ENCODE results near the gene PPP6R3.
"Not testable (repeated sequence)": the region's sequence is repeated elsewhere in the genome, so short reads cannot be mapped to it uniquely, and the experiment has no call there.

Gene PPP6R3

DNA sequence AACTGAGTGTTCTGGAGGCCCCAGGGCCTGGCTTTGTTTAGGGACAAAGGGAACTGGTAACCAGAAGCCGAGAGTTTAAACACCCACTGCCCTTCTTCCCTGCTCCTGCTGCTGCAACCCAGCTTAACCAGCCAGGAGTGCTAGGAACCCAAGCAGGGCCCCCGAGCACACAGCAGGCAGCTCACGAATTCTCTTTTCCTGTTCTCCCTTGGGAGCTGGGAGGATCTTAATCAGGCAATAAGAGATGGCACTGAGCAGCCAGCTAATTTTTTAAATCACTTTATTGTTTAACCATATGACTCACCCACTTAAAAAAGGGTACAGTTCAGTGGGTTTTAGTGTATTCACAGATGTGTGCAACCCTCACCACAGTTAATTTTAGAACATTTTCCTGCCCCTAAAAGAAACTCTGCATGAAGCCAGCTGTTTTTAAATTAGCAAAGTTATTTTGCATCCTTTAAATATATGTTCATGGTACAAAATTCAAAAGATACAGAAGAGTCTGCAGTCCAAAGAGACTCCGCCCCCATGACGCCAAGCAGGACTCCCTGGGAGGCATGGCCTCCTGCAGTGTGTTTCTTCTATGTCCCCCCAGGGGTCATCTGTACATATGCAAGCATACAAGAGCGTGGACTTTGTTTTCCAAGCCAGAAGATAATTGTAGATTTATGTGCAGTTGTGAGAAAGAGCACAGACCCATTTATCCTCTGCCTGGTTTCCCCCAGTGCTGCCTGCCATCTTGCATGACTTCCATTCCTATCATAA, 18.9 kb upstream of the PPP6R3 start:
- no peak for DNase-seq

DNA sequence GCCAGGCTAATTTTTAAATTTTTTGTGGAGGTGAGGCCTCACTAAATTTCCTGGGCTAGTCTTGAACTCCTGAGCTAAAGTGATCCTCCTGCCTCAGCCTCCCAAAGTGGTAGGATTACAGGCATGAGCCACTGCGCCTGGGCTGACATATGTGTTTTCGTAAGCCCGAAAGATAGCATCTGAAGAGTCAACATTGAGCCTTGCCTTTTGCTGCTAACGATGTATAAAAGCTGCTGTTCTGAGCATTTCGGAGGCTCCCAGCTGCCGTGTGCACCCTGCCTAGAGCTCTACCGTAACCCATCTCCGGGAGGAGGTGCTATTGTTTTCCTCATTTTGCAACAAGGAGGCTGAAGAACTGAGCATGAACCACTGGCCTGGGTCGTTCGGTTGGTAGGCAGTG, 18.1 kb upstream of the PPP6R3 start:
- DNase-seq, result no peak
- no peak for TF ChIP-seq GATA1 (IDR thresholded peaks at IDR 0.05; ENCODE audit: low read depth, low read length)

More for the DNA sequence above, 18.9 kb upstream of the PPP6R3 start:
- TF ChIP-seq POLR2A (IDR thresholded peaks at IDR 0.05; ENCODE audit: low read length), result no peak
- no peak for TF ChIP-seq GATA1 (IDR thresholded peaks at IDR 0.05; ENCODE audit: low read depth, low read length)

DNA sequence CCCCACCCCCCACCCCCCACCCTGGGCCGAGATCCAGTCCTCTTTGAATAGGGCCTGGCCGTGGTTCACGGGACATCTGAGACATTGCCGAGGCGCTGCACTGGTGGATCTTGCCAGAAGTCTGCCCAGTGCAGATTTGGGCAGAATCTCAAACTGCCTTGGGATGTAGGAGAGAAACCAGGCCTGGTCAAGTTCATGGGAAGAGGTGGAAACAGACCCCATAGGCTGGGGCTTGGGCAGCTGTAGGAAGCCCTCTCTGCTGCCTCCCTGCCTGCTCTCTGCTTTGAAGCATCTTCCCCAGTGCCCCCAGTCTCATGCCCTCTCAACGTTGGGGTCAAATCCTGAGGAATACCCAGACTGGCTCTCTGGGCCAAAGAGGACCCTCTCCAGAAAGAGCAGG, 16.0 kb upstream of the PPP6R3 start:
- no peak for DNase-seq

DNA sequence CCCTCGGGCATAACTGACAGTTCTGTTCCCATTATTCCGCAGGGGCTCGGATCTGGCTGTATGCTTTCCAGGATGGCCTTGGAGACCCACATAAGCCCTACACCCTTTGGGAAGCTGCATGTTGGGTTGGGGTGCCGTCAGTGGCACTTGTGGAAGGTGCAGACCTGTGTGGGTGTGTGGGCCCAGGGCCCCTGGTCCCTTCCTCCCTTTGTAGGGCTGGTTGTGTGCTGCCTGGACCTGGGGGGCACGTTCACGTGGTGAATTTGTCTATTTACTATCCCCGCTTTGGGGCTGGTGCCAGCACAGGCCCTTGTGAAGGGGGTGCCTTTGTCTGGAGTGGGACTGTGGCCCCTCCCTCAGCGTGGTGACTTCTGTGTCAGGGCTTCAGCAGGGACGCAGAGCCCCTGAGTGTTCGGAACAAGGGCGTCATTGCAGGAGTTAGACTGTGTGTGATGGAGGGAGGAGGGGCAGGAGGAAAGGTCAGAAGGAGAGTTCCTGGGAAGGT, 15.0 kb upstream of the PPP6R3 start:
- TF ChIP-seq POLR2A (IDR thresholded peaks at IDR 0.05; ENCODE audit: low read length) (no peak), GATA1 (IDR thresholded peaks at IDR 0.05; ENCODE audit: low read depth, low read length) (no peak)

More for the DNA sequence above, 16.0 kb upstream of the PPP6R3 start:
- no peak for TF ChIP-seq GATA1 (IDR thresholded peaks at IDR 0.05; ENCODE audit: low read depth, low read length)
- TF ChIP-seq POLR2A (IDR thresholded peaks at IDR 0.05; ENCODE audit: low read length), result no peak

DNA sequence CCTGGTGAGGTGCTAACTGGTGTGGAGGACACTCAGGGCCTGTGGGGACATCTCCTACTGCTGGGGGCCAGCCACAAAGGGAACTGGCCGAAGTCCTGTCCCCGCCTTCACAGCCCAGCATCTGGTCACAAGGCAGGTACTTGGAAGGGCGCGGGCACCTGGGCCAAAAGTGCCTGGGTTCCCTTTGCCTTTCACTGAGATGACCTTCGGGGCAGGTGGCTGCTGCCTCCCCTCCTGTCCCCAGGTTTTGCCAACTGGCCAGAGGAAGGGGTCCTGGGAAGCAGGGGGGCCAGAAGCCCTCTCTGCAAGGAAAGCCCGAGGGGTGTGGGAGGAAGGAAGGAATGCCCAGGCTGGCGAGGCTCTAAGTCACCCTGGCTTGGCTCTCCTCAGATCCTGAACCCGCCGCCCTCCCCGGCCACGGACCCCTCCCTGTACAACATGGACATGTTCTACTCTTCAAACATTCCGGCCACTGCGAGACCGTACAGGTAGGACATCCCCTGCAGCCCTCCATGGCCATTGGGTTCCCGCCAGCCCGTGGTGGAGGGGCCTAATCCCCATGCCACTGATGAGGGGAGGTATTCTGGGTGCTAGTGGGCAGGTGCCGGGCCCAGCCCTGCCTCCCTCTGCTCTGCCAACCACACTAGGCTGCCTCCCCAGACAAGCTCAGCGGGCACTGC, 14.4 kb upstream of the PPP6R3 start:
- TF ChIP-seq POLR2A (IDR thresholded peaks at IDR 0.05; ENCODE audit: low read length) (no peak), GATA1 (IDR thresholded peaks at IDR 0.05; ENCODE audit: low read depth, low read length) (no peak)
- no peak for DNase-seq

More for the DNA sequence above, 15.0 kb upstream of the PPP6R3 start:
- DNase-seq, result no peak

DNA sequence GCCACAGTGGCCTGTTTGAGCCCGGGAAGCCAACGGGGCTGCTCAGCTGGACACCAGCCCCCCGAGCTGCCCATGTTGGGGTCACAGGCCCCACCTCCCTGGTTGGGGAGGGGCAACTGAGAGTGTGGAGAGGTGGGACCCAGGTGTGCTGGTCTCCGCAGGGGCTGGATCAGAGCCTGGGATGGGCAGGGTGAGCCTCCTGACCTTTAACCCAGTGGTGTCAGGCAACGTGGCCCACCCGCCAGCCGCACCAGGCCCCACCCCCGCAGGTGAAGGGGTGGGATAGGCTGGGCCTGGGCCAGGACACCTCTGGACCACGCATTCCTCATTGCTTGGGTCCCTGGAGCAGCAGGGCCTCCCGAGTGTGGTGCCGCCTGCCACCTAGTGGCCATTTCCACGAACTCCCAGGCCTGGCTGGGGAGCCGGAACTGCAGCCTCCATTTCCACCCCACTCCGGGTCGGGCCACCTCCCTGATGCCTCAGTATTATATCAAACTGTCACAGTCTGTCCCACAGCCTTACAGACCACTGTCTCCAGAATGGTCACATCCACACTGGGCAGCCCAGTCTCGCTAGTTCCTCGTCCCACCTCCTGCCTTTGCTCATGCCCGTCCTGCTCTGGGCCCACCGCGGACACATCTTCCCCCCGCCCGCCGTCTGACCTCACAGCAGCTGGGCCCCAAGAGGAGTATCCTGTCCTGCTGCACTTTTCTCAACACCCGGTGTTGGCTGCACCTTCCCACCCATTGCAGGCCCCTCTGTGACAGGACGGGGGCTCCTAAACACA, 13.3 kb upstream of the PPP6R3 start:
- DNase-seq, result peak; percentile 74 to 86

DNA sequence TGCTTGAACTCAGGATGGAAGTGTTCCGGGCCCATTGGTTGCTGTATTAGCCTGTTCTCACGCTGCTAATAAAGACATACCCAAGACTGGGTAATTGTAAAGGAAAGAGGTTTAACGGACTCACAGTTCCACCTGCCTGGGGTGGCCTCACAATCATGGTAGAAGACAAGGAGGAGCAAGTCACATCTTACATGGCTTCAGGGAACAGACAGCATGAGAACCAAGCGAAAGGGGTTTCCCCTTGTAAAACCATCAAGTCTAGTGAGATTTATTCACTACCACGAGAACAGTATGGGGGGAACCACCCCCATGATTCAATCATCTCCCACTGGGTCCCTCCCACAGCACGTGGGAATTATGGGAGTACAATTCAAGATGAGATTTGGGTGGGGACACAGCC, 12.6 kb upstream of the PPP6R3 start:
- DNase-seq, result not testable (repeated sequence)

More for the DNA sequence above, 13.3 kb upstream of the PPP6R3 start:
- TF ChIP-seq POLR2A (IDR thresholded peaks at IDR 0.05; ENCODE audit: low read length), result no peak
- TF ChIP-seq GATA1 (IDR thresholded peaks at IDR 0.05; ENCODE audit: low read depth, low read length), result no peak

DNA sequence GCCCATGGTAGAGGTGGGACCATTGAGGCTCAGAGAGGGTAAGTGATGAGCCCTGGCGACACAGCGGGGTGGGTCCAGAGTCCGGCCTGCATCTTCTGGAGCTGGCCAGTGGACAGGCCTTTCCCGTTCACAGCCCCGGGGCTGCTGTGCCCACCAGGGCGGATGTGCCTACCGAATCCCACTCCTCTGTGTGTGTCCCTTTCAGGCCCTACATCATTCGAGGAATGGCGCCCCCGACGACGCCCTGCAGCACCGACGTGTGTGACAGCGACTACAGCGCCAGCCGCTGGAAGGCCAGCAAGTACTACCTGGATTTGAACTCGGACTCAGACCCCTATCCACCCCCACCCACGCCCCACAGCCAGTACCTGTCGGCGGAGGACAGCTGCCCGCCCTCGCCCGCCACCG, 11.9 kb upstream of the PPP6R3 start:
- no peak for TF ChIP-seq GATA1 (IDR thresholded peaks at IDR 0.05; ENCODE audit: low read depth, low read length)
- no peak for TF ChIP-seq POLR2A (IDR thresholded peaks at IDR 0.05; ENCODE audit: low read length)
- no peak for DNase-seq

DNA sequence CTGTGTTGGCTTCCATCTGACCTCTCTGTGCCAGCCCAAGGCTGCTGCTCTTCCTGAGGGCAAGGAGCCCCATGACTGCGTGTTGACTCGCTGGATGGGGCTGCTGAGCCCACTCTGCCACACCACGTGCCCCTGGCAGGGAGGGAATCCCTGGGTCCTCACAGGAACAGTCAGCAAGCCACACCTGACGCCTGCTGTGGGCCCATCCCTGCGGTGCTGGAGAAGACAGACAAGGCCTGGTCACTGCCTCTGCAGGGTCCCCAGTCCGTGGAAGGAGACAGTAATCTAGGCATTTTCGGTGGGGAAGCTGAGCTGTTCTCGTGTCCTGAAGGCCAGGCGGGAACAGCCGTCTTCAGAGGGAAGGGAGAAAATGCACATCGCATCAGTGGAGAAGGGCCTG, 10.6 kb upstream of the PPP6R3 start:
- TF ChIP-seq POLR2A (IDR thresholded peaks at IDR 0.05; ENCODE audit: low read length), result no peak
- TF ChIP-seq GATA1 (IDR thresholded peaks at IDR 0.05; ENCODE audit: low read depth, low read length), result no peak
- no peak for DNase-seq

DNA sequence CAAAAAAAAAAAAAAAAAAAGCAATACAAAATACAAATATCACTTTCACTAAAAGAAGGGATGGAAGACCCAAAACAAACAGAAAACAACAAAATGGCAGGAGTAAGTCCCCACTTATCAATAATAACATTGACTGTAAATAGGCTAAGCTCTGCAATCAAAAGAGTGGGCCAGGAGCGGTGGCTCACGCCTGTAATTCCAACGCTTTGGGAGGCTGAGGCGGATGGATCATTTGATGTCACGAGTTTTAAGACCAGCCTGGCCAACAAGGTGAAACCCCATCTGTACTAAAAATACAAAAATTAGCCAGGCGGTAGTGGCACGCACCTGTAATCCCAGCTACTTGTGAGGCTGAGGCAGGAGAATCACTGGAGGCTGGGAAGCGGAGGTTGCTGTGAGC, 9.8 kb upstream of the PPP6R3 start:
- TF ChIP-seq POLR2A (IDR thresholded peaks at IDR 0.05; ENCODE audit: low read length), result no peak
- no peak for TF ChIP-seq GATA1 (IDR thresholded peaks at IDR 0.05; ENCODE audit: low read depth, low read length)
- DNase-seq, result no peak

DNA sequence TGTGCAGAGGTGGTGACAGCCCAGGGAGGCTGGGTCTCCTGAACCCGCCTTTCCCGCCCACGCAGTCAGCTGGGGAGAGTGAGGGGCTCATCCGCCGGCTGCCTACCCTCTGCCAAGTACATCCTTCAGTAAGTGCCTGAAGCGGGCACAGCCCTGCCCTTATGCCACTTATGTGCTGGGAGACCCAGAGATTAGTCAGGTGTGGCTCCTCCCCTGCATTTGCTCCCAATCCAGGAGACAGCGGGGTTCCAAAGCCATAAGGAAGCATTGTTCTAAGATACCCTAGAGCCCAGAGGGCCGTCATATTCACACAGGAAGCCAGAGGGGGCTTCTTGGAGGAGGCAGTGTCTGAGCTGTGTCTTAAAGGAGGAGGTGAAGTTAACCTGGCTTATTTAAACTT, 5.8 kb upstream of the PPP6R3 start:
- no peak for DNase-seq
- no peak for TF ChIP-seq GATA1 (IDR thresholded peaks at IDR 0.05; ENCODE audit: low read depth, low read length)
- TF ChIP-seq POLR2A (IDR thresholded peaks at IDR 0.05; ENCODE audit: low read length), result no peak

DNA sequence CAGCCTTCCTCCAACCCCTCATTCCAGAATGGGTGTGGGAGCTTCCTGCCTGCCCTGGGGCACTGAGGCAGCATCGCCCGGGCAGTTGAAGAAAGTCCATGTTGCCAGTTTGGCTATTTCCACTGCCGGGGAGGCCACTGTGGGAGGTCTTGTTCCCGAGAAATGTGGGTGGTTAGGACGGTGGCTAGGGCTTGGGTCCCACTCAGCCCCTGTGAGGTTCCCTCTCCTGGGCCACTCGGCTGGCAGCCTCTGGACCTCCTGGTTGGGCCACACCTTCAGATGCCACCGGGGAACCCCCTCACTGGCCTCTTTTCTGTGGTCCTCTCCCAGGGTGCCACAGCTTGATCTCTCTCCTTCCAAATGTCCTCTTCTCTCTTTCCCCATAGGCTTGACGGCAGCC, 5.1 kb upstream of the PPP6R3 start:
- DNase-seq, result no peak

DNA sequence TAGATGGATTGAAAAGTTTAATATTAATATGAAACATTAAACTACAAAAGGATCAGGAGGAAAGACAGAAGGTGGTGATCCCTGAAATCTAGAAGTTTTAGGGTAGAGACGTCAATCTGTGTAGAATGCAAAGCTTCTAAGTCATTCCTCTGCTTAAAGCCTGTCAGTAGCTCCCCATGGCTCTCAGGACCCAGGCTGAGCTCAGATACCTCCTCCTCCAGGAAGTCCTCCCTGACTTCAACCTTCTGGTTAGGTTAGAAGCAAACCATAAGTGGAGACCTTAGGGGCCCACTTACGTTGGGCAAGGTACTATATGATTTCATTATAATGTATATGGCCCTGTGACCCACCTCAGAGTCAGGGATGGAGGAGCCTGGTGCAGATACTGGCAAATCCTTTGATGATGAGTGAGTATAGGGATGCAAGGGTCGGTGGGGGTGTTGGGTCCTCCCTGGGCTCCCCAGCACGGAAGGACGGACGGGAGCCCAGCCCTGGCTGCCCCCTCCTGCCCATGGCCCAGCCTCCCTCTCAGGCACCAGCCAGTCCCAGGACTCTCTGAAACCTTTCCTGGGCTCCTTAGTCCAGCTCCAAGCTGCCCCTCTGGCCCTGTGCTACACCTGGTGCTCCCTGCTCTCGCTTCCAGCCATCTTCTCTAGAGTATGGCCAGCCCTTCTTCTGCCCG, 3.2 kb upstream of the PPP6R3 start:
- DNase-seq, result no peak
- no peak for TF ChIP-seq GATA1 (IDR thresholded peaks at IDR 0.05; ENCODE audit: low read depth, low read length)
- TF ChIP-seq POLR2A (IDR thresholded peaks at IDR 0.05; ENCODE audit: low read length), result no peak

More for the DNA sequence above, 5.1 kb upstream of the PPP6R3 start:
- TF ChIP-seq POLR2A (IDR thresholded peaks at IDR 0.05; ENCODE audit: low read length) (no peak), GATA1 (IDR thresholded peaks at IDR 0.05; ENCODE audit: low read depth, low read length) (no peak)

DNA sequence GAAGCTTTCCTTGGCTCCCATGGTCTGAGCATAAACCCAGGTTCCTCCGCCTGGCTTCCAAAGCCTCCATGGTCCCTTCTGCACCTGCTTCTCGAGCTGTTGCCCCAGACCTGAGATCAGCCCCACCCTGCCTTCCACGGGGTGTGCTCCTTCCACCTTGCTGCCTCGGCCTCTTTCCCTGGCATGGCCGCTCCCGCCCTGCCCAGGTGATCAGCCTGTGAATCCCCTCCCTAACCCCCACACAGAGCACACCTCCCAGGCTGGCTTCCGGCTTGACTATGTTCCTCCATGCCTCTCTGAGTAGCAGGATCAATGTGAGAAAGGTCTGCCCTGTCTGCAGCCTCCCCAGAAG, 2.7 kb upstream of the PPP6R3 start:
- no peak for TF ChIP-seq GATA1 (IDR thresholded peaks at IDR 0.05; ENCODE audit: low read depth, low read length)
- TF ChIP-seq POLR2A (IDR thresholded peaks at IDR 0.05; ENCODE audit: low read length), result no peak
- no peak for DNase-seq

DNA sequence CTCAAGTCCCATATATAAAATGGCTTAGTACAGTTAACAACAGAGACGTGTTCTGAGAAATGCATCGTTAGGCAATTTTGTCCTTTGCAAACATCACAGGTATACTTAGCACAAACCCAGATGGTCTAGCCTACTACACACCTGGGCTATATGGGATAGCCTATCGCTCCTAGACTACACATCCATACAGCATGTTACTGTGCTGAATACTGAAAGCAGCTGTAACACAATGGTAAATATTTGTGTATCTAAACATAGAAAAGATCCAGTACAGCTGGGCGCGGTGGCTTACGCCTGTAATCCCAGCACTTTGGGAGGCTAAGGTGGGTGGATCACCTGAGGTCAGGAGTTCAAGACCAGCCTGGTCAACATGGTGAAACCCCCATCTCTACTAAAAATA, 2.2 kb upstream of the PPP6R3 start:
- not testable (repeated sequence) for DNase-seq

All from erythroblast (primary cell).